ENCODE measurements around the gene DSTN.

- TF ChIP-seq CTCF (IDR thresholded peaks at IDR 0.05 in 2 of 3, conservative IDR thresholded peaks at IDR 0.05 in 1 of 3; ENCODE audit: borderline replicate concordance in 1 of 3, insufficient read depth in 1 of 3, low read depth in 2 of 3, low read length in 2 of 3) (no peak), JUND (IDR thresholded peaks at IDR 0.05) (no peak), RAD21 (IDR thresholded peaks at IDR 0.05; ENCODE audit: low read depth) (no peak), POLR2AphosphoS5 (IDR thresholded peaks at IDR 0.05; ENCODE audit: low read depth, low read length) (no peak), EZH2 (IDR thresholded peaks at IDR 0.05) (no peak), POLR2A (IDR thresholded peaks at IDR 0.05; ENCODE audit: borderline replicate concordance, extremely low read depth, insufficient read depth, insufficient read length) (no peak), CEBPB (IDR thresholded peaks at IDR 0.05; ENCODE audit: low read depth) (no peak), EZH2phosphoT487 (IDR thresholded peaks at IDR 0.05; ENCODE audit: borderline replicate concordance) (no peak), YY1 (IDR thresholded peaks at IDR 0.05; ENCODE audit: extremely low read depth, insufficient replicate concordance, low read depth, low read length) (no peak), ATF3 (IDR thresholded peaks at IDR 0.05) (no peak), TCF7L2 (IDR thresholded peaks at IDR 0.05; ENCODE audit: borderline replicate concordance, extremely low read depth, insufficient read depth, insufficient read length) (no peak), REST (IDR thresholded peaks at IDR 0.05; ENCODE audit: low read depth) (no peak), SP1 (IDR thresholded peaks at IDR 0.05; ENCODE audit: low read depth) (no peak)
These were observed 44.4 kb downstream of the DSTN start for GRCh38 chr20:17614176-17614811.
